ENCODE results near the gene PELI2.

The PELI2 gene

GRCh38 chr14:56339855-56340701, 221.9 kb downstream of the PELI2 start:
- WGBS (ENCODE audit: insufficient coverage, insufficient read length), result no CpG with 5 or more reads among the region's 9 CpGs
- H3K4me1 ChIP-seq (ENCODE audit: control insufficient read depth, insufficient read depth, low read length), result no peaks in the 10 kb centered on the region
- no peaks in the 10 kb centered on the region for H3K27me3 ChIP-seq (ENCODE audit: control insufficient read depth, insufficient read depth, low read length)
- DNase-seq (ENCODE audit: low read depth, low spot score), result no peak
- no peak overlapping the region for H3K27ac ChIP-seq (ENCODE audit: low read length)
- H3K4me3 ChIP-seq (ENCODE audit: low read length), result no peak overlapping the region
- H3K36me3 ChIP-seq (ENCODE audit: control insufficient read depth, insufficient read depth, low read length), result no peaks in the 10 kb centered on the region
- H3K9me3 ChIP-seq (ENCODE audit: control insufficient read depth, insufficient read depth, low read length), result no peaks in the 10 kb centered on the region

- no peak overlapping the region for H3K4me3 ChIP-seq (ENCODE audit: low read length)
- no peak overlapping the region for H3K27ac ChIP-seq (ENCODE audit: low read length)
- no CpG with 5 or more reads among the region's 1 CpG for WGBS (ENCODE audit: insufficient coverage, insufficient read length)
- no peak for DNase-seq (ENCODE audit: low read depth, low spot score)
- no peaks in the 10 kb centered on the region for H3K36me3 ChIP-seq (ENCODE audit: control insufficient read depth, insufficient read depth, low read length)
- no peaks in the 10 kb centered on the region for H3K27me3 ChIP-seq (ENCODE audit: control insufficient read depth, insufficient read depth, low read length)
- no peaks in the 10 kb centered on the region for H3K4me1 ChIP-seq (ENCODE audit: control insufficient read depth, insufficient read depth, low read length)
- no peaks in the 10 kb centered on the region for H3K9me3 ChIP-seq (ENCODE audit: control insufficient read depth, insufficient read depth, low read length)
These were observed 222.7 kb downstream of the PELI2 start for GRCh38 chr14:56340932-56341331.

- WGBS (ENCODE audit: insufficient coverage, insufficient read length), result no CpG with 5 or more reads among the region's 7 CpGs
- H3K4me3 ChIP-seq (ENCODE audit: low read length), result no peak overlapping the region
- H3K9me3 ChIP-seq (ENCODE audit: control insufficient read depth, insufficient read depth, low read length), result no peaks in the 10 kb centered on the region
- no peak overlapping the region for H3K27ac ChIP-seq (ENCODE audit: low read length)
- H3K4me1 ChIP-seq (ENCODE audit: control insufficient read depth, insufficient read depth, low read length), result no peaks in the 10 kb centered on the region
- no peaks in the 10 kb centered on the region for H3K27me3 ChIP-seq (ENCODE audit: control insufficient read depth, insufficient read depth, low read length)
- H3K36me3 ChIP-seq (ENCODE audit: control insufficient read depth, insufficient read depth, low read length), result no peaks in the 10 kb centered on the region
- DNase-seq (ENCODE audit: low read depth, low spot score), result no peak
These were observed 223.7 kb downstream of the PELI2 start for GRCh38 chr14:56341766-56342493.

GRCh38 chr14:56342494-56342942, 224.3 kb downstream of the PELI2 start:
- Histone ChIP-seq H3K4me1 (ENCODE audit: control insufficient read depth, insufficient read depth, low read length) (no peaks in the 10 kb centered on the region), H3K27me3 (ENCODE audit: control insufficient read depth, insufficient read depth, low read length) (no peaks in the 10 kb centered on the region), H3K36me3 (ENCODE audit: control insufficient read depth, insufficient read depth, low read length) (no peaks in the 10 kb centered on the region), H3K9me3 (ENCODE audit: control insufficient read depth, insufficient read depth, low read length) (no peaks in the 10 kb centered on the region), H3K4me3 (ENCODE audit: low read length) (no peak overlapping the region), H3K27ac (ENCODE audit: low read length) (no peak overlapping the region)
- no peak for DNase-seq (ENCODE audit: low read depth, low spot score)
- WGBS (ENCODE audit: insufficient coverage, insufficient read length), result no CpG with 5 or more reads among the region's 5 CpGs

GRCh38 chr14:56349960-56350359, 231.7 kb downstream of the PELI2 start:
- no peaks in the 10 kb centered on the region for H3K4me1 ChIP-seq (ENCODE audit: control insufficient read depth, insufficient read depth, low read length)
- H3K9me3 ChIP-seq (ENCODE audit: control insufficient read depth, insufficient read depth, low read length), result no peaks in the 10 kb centered on the region
- no peaks in the 10 kb centered on the region for H3K36me3 ChIP-seq (ENCODE audit: control insufficient read depth, insufficient read depth, low read length)
- DNase-seq (ENCODE audit: low read depth, low spot score), result no peak
- no peaks in the 10 kb centered on the region for H3K27me3 ChIP-seq (ENCODE audit: control insufficient read depth, insufficient read depth, low read length)
- no CpG with 5 or more reads among the region's 1 CpG for WGBS (ENCODE audit: insufficient coverage, insufficient read length)
- H3K4me3 ChIP-seq (ENCODE audit: low read length), result no peak overlapping the region
- no peak overlapping the region for H3K27ac ChIP-seq (ENCODE audit: low read length)
